Panc1 (cell line): ENCODE results near the gene RNU5D-1. TPM values are rescaled to one million over a fixed set of nuclear protein-coding genes. Genes with fewer than 3 reads are reported as not detected.

Experiments
- ATAC-seq: fragments of 200-7000 bp; cut with Tn5 transposase; 2 replicates; pipeline ENCODE4 v1.9.1; 2020; ENCODE audit warnings: mild to moderate bottlenecking, moderate library complexity
- BruUV-seq: library from RNA; stranded (reverse); fragments of 400-500 nt; replicated peaks from 2 replicates; lab custom pipeline; 2021; lab: Mats Ljungman, UMichigan
- CTCF ChIA-PET: fragments of 300-600 bp; sonication (Branson Sonifier 250); formaldehyde crosslinking; loops from one replicate; lab custom pipeline; 2022; ENCODE audit warnings: antibody characterized with exemption; lab: Charles Lee
- POLR2A ChIA-PET: fragments of 300-600 bp; sonication (Branson Sonifier 250); formaldehyde crosslinking; loops from one replicate; lab custom pipeline; 2022; ENCODE audit warnings: antibody characterized with exemption; lab: Charles Lee
- DNase-seq: peaks from one replicate; pipeline ENCODE4 v3.0.0-alpha.2; 2010; ENCODE audit warnings: low read depth, low spot score
- H3K27ac ChIP-seq: 2 replicates; pipeline ENCODE4 v1.5.1; 2011; ENCODE audit warnings: mild to moderate bottlenecking, low read length, inconsistent platforms
- H3K27me3 ChIP-seq: fragments of 200-500 bp; sonication (Bioruptor generic); 2 replicates; pipeline ENCODE4 v1.6.0; 2014; ENCODE audit warnings: low read length, inconsistent platforms; ENCODE audit not compliant: control insufficient read depth, insufficient read depth
- H3K36me3 ChIP-seq: fragments of 200-500 bp; sonication (Bioruptor generic); 2 replicates; pipeline ENCODE4 v1.5.1; 2014; ENCODE audit warnings: inconsistent platforms, mild to moderate bottlenecking, low read length, moderate library complexity; ENCODE audit not compliant: control insufficient read depth, insufficient read depth
- H3K4me1 ChIP-seq: 2 replicates; pipeline ENCODE4 v1.5.1; 2011; ENCODE audit warnings: inconsistent platforms, mild to moderate bottlenecking, low read length, moderate library complexity; ENCODE audit not compliant: control insufficient read depth, insufficient read depth
- H3K4me3 ChIP-seq, 2 experiments: 2 replicates each; pipeline ENCODE4 v1.5.1; 2011 to 2012; ENCODE audit warnings: low read depth in 2 of 2, low read length in 2 of 2, mild to moderate bottlenecking in 2 of 2, inconsistent platforms in 1 of 2, moderate library complexity in 1 of 2
- H3K9me3 ChIP-seq: fragments of 200-500 bp; sonication (Bioruptor generic); 2 replicates; pipeline ENCODE4 v1.5.1; 2014; ENCODE audit warnings: low read depth, mild to moderate bottlenecking, inconsistent platforms, low read length, moderate library complexity; ENCODE audit not compliant: control insufficient read depth, insufficient read depth
- CTCF ChIP-seq: fragments of 450-650 bp; IDR thresholded peaks from 2 replicates; pipeline ENCODE4 v1.5.1; 2017; ENCODE audit warnings: mild to moderate bottlenecking
- POLR2AphosphoS5 ChIP-seq: IDR thresholded peaks from 2 replicates; pipeline ENCODE4 v1.6.1; 2012; ENCODE audit warnings: mild to moderate bottlenecking, low read depth, low read length, moderate library complexity
- SIN3A ChIP-seq: IDR thresholded peaks from 2 replicates; pipeline ENCODE4 v1.6.1; 2012; ENCODE audit warnings: low read depth, mild to moderate bottlenecking, low read length, moderate library complexity, borderline replicate concordance; ENCODE audit not compliant: insufficient read depth
- TCF7L2 ChIP-seq: IDR thresholded peaks from 2 replicates; pipeline ENCODE4 v1.6.1; 2011; ENCODE audit warnings: mild to moderate bottlenecking, low read depth, low read length, inconsistent platforms
- in situ Hi-C: cut with HindIII; loops from 2 replicates; pipeline ENCODE4 v1.10.0; 2016; ENCODE audit warnings: low sequenced_read_pairs, low pct_unique_long_range_greater_than_20kb
- intact Hi-C: fragments of 100-400 bp; cut with micrococcal nuclease; formaldehyde crosslinking; loops from one replicate; pipeline ENCODE4 v1.10.0; 2022; ENCODE audit not compliant: unreplicated experiment
- total RNA-seq: library from RNA; stranded (reverse); gene quantifications from one replicate; pipeline ENCODE4 v1.2.1, GENCODE V29; 2021; ENCODE audit not compliant: unreplicated experiment
- TF ChIP-seq, protein P1 (sequence below), 2 experiments: IDR thresholded peaks; 2 replicates each; pipeline ENCODE4 v1.6.1; 2011 to 2012; ENCODE audit warnings: low read depth in 2 of 2, control low read depth in 1 of 2, low read length in 1 of 2, mild to moderate bottlenecking in 1 of 2, moderate library complexity in 1 of 2; ENCODE audit not compliant: insufficient read depth in 1 of 2

Gene RNU5D-1
- total RNA-seq, 1 experiment from 2014 or later, result not detected

DNA sequence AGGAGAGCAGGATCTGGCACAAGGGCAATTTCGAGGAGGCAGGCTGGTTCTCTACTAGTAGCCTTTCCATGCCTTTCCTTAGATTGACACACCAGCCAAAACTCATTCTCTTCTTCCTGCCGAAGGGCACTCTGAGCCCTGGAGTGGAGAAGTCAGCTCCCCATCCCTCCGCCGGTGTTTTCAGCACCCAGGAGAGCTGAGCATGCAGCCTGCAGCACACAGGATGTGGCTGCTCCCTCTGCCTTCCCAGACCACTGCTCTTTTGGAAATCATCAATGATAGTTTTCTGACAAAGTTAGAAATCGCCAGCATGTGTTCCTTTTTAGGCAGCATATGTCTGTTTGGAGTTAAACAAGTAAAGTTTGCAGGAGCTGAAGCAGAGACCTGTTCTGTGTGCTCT is 11.7 kb downstream of the RNU5D-1 start:
- intact Hi-C loops (no loop called here), in situ Hi-C loops (no loop called here)
- DNase-seq (no peak), ATAC-seq (no peak)
- ChIA-PET CTCF (interaction anchor here (0.7 to 0.8 kb wide), 2 partner anchors 76 to 289 kb away, joined by 12 to 15 read pairs; no protein-coding TSS in a partner anchor), POLR2A (no interaction called here)
- Histone ChIP-seq H3K4me3 (no peak overlapping the region), H3K36me3 (no peaks in the 10 kb centered on the region), H3K27me3 (peaks cover 3% of the 10 kb centered on the region; the same call in 1 of the 2 replicates), H3K27ac (no peak overlapping the region), H3K9me3 (no peaks in the 10 kb centered on the region), H3K4me1 (peaks cover 7% of the 10 kb centered on the region)
- TF ChIP-seq CTCF (no peak), TCF7L2 (no peak), SIN3A (no peak), POLR2AphosphoS5 (no peak)
- TF ChIP-seq, protein P1, sequence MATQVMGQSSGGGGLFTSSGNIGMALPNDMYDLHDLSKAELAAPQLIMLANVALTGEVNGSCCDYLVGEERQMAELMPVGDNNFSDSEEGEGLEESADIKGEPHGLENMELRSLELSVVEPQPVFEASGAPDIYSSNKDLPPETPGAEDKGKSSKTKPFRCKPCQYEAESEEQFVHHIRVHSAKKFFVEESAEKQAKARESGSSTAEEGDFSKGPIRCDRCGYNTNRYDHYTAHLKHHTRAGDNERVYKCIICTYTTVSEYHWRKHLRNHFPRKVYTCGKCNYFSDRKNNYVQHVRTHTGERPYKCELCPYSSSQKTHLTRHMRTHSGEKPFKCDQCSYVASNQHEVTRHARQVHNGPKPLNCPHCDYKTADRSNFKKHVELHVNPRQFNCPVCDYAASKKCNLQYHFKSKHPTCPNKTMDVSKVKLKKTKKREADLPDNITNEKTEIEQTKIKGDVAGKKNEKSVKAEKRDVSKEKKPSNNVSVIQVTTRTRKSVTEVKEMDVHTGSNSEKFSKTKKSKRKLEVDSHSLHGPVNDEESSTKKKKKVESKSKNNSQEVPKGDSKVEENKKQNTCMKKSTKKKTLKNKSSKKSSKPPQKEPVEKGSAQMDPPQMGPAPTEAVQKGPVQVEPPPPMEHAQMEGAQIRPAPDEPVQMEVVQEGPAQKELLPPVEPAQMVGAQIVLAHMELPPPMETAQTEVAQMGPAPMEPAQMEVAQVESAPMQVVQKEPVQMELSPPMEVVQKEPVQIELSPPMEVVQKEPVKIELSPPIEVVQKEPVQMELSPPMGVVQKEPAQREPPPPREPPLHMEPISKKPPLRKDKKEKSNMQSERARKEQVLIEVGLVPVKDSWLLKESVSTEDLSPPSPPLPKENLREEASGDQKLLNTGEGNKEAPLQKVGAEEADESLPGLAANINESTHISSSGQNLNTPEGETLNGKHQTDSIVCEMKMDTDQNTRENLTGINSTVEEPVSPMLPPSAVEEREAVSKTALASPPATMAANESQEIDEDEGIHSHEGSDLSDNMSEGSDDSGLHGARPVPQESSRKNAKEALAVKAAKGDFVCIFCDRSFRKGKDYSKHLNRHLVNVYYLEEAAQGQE (IDR thresholded peaks at IDR 0.05; ENCODE audit: insufficient read depth in 1 of 2, low read depth in 2 of 2, low read length in 1 of 2), result no peak
- BruUV-seq, result no TSS peak

- peaks cover 3% of the 10 kb centered on the region; the same call in 1 of the 2 replicates for H3K27me3 ChIP-seq
- no peaks in the 10 kb centered on the region for H3K36me3 ChIP-seq
- ChIA-PET POLR2A (interaction anchor here (0.6 kb wide), 2 partner anchors 10 to 12 kb away, joined by 10 to 14 read pairs; no protein-coding TSS in a partner anchor), CTCF (interaction anchor here (0.7 kb wide), 1 partner anchor 65 kb away, joined by 3 read pairs; no protein-coding TSS in a partner anchor)
- no TSS peak for BruUV-seq
- H3K4me3 ChIP-seq, result no peak overlapping the region
- TF ChIP-seq SIN3A, result no peak
- no peak for TF ChIP-seq TCF7L2
- no peak for TF ChIP-seq POLR2AphosphoS5
- TF ChIP-seq CTCF, result no peak
- TF ChIP-seq, protein P1 (IDR thresholded peaks at IDR 0.05; ENCODE audit: insufficient read depth in 1 of 2, low read depth in 2 of 2, low read length in 1 of 2), result no peak
- no peaks in the 10 kb centered on the region for H3K9me3 ChIP-seq
- intact Hi-C loops (no loop called here), in situ Hi-C loops (no loop called here)
- ATAC-seq (no peak), DNase-seq (no peak)
- H3K27ac ChIP-seq, result no peak overlapping the region
- peaks cover 7% of the 10 kb centered on the region for H3K4me1 ChIP-seq
These were observed 12.9 kb downstream of the RNU5D-1 start for GRCh38 chr1:44718091-44718490.
